Liver (tissue), 9 donors: ENCODE results near the gene BPI. TPM values are rescaled to one million over a fixed set of nuclear protein-coding genes. Genes with fewer than 3 reads are reported as not detected.

Experiments
- DNase-seq: peaks from one replicate; pipeline ENCODE4 v3.0.0-alpha.2; 2017; ENCODE audit warnings: low spot score
- H3K27ac ChIP-seq, 2 donors: one replicate each; pipeline ENCODE4 v1.7.0; 2013; ENCODE audit warnings: inconsistent platforms in 2 of 2, low read length in 2 of 2, control low read depth in 1 of 2, low read depth in 1 of 2, mild to moderate bottlenecking in 1 of 2
- H3K27me3 ChIP-seq, 4 donors: one replicate each; pipeline versions ENCODE4 v1.6.1 to v1.7.0; 2013; ENCODE audit warnings: low read length in 3 of 4, inconsistent platforms in 1 of 4, mild to moderate bottlenecking in 1 of 4, moderate library complexity in 1 of 4; ENCODE audit not compliant: control insufficient read depth in 4 of 4, insufficient read depth in 4 of 4
- H3K36me3 ChIP-seq, 4 donors: one replicate each; pipeline versions ENCODE4 v1.6.1 to v1.7.0; 2013; ENCODE audit warnings: low read length in 3 of 4, mild to moderate bottlenecking in 3 of 4, low read depth in 1 of 4, moderate library complexity in 1 of 4; ENCODE audit not compliant: control insufficient read depth in 4 of 4, insufficient read depth in 3 of 4
- H3K4me1 ChIP-seq, 4 donors: one replicate each; pipeline versions ENCODE4 v1.6.1 to v1.7.0; 2013; ENCODE audit warnings: low read length in 3 of 4, mild to moderate bottlenecking in 3 of 4, moderate library complexity in 1 of 4; ENCODE audit not compliant: control insufficient read depth in 4 of 4, insufficient read depth in 4 of 4
- H3K4me3 ChIP-seq, 3 donors: one replicate each; pipeline versions ENCODE4 v1.6.1 to v1.7.0; 2013; ENCODE audit warnings: low read length in 3 of 3, control low read depth in 1 of 3, low read depth in 1 of 3, mild to moderate bottlenecking in 1 of 3
- H3K9ac ChIP-seq, 2 donors: one replicate each; pipeline ENCODE4 v1.7.0; 2013; ENCODE audit warnings: low read length in 2 of 2, mild to moderate bottlenecking in 2 of 2, moderate library complexity in 2 of 2, control low read depth in 1 of 2, low read depth in 1 of 2
- H3K9me3 ChIP-seq, 4 donors: one replicate each; pipeline versions ENCODE4 v1.6.1 to v1.7.0; 2013; ENCODE audit warnings: low read length in 3 of 4; ENCODE audit not compliant: control insufficient read depth in 4 of 4
- ATF3 ChIP-seq: IDR thresholded peaks from 2 replicates; pipeline ENCODE4 v1.6.1; 2016; ENCODE audit warnings: antibody characterized with exemption
- CTCF ChIP-seq: fragments of 150-350 bp; IDR thresholded peaks from 2 replicates; pipeline ENCODE4 v1.5.1; 2017; ENCODE audit warnings: improper control_type of control experiment, low read depth, low read length; ENCODE audit not compliant: missing input control
- EGR1 ChIP-seq, 2 donors: IDR thresholded peaks; 2 replicates each; pipeline ENCODE4 v1.6.1; 2016 to 2018; ENCODE audit warnings: antibody characterized with exemption in 2 of 2, low read depth in 2 of 2
- FOXA1 ChIP-seq: IDR thresholded peaks from 2 replicates; pipeline ENCODE4 v1.6.1; 2016; ENCODE audit warnings: antibody characterized with exemption
- FOXA2 ChIP-seq: IDR thresholded peaks from 2 replicates; pipeline ENCODE4 v1.6.1; 2016; ENCODE audit warnings: antibody characterized with exemption
- GABPA ChIP-seq, 2 donors: IDR thresholded peaks in 1 of 2; conservative IDR thresholded peaks in 1 of 2; 2 replicates each; pipeline ENCODE4 v1.6.1; 2016; ENCODE audit warnings: antibody characterized with exemption in 2 of 2, mild to moderate bottlenecking in 1 of 2, moderate library complexity in 1 of 2
- HNF4A ChIP-seq, 2 donors: conservative IDR thresholded peaks; 2 replicates each; pipeline ENCODE4 v1.6.1; 2016; ENCODE audit warnings: antibody characterized with exemption in 2 of 2, mild to moderate bottlenecking in 2 of 2
- HNF4G ChIP-seq: IDR thresholded peaks from 2 replicates; pipeline ENCODE4 v1.6.1; 2016; ENCODE audit warnings: antibody characterized with exemption
- JUND ChIP-seq, 2 donors: IDR thresholded peaks; 2 replicates each; pipeline ENCODE4 v1.6.1; 2016; ENCODE audit warnings: antibody characterized with exemption in 2 of 2
- MAX ChIP-seq: IDR thresholded peaks from 2 replicates; pipeline ENCODE4 v1.6.1; 2016; ENCODE audit warnings: antibody characterized with exemption
- NR2F2 ChIP-seq: IDR thresholded peaks from 2 replicates; pipeline ENCODE4 v1.6.1; 2016; ENCODE audit warnings: antibody characterized with exemption
- RAD21 ChIP-seq, 2 donors: IDR thresholded peaks; 2 replicates each; pipeline ENCODE4 v1.6.1; 2016; ENCODE audit warnings: antibody characterized with exemption in 2 of 2, mild to moderate bottlenecking in 2 of 2
- REST ChIP-seq: IDR thresholded peaks from 2 replicates; pipeline ENCODE4 v1.6.1; 2016; ENCODE audit warnings: antibody characterized with exemption, mild to moderate bottlenecking
- RXRA ChIP-seq, 2 donors: IDR thresholded peaks; 2 replicates each; pipeline ENCODE4 v1.6.1; 2017 to 2018; ENCODE audit warnings: antibody characterized with exemption in 2 of 2, mild to moderate bottlenecking in 1 of 2
- SP1 ChIP-seq: IDR thresholded peaks from 2 replicates; pipeline ENCODE4 v1.6.1; 2018; ENCODE audit warnings: antibody characterized with exemption, mild to moderate bottlenecking
- TAF1 ChIP-seq: conservative IDR thresholded peaks from 2 replicates; pipeline ENCODE4 v1.6.1; 2016; ENCODE audit warnings: antibody characterized with exemption, mild to moderate bottlenecking
- YY1 ChIP-seq: IDR thresholded peaks from 2 replicates; pipeline ENCODE4 v1.6.1; 2016; ENCODE audit warnings: antibody characterized with exemption, mild to moderate bottlenecking
- ZBTB33 ChIP-seq: IDR thresholded peaks from 2 replicates; pipeline ENCODE4 v1.6.1; 2016; ENCODE audit warnings: antibody characterized with exemption
- WGBS: extraction: QIAGEN DNeasy Blood & Tissue Kit; methylation state at CpG from one replicate; pipeline ENCODE4 v1.1.7; 2013; 5-methylcytosine and 5-hydroxymethylcytosine counted together
- polyA plus RNA-seq, 2 donors: library from polyadenylated mRNA; stranded (reverse) in 1 of 2; unstranded in 1 of 2; fragments of 200-250 nt in 1 of 2; fragments of >200 nt in 1 of 2; fragmentation: Nextera tagmentation in 1 of 2; extraction: Ambion mirVana in 1 of 2; gene quantifications; one replicate each; pipeline versions ENCODE4 v1.2.1 to v1.2.3, GENCODE V29; 2013 to 2015
- total RNA-seq, 2 donors: library from RNA; depleted of rRNA; stranded (reverse); fragments of >200 nt; gene quantifications; one replicate each; pipeline ENCODE4 v1.2.3, GENCODE V29; 2014
- donor health status: healthy.
- donor health status: healthy.
- donor health status: healthy.
- donor health status: healthy.
- donor health status: healthy.

BPI gene
- total and polyA plus RNA-seq, 4 donors, result 0.08 to 10.3 (median 0.37) TPM; not detected in 1

- Histone ChIP-seq H3K27me3 (no peaks in the 10 kb centered on the region), H3K27ac (no peak overlapping the region), H3K36me3 (no peaks in the 10 kb centered on the region), H3K9me3 (no peaks in the 10 kb centered on the region), H3K9ac (no peak overlapping the region), H3K4me3 (no peak overlapping the region), H3K4me1 (no peaks in the 10 kb centered on the region)
- 88% methylated on average over 3 of the region's 3 CpGs for WGBS
- DNase-seq, result no peak
- TF ChIP-seq ATF3 (no peak), NR2F2 (no peak), RAD21 (IDR thresholded peaks at IDR 0.05) (no peak), RXRA (IDR thresholded peaks at IDR 0.05) (no peak), HNF4G (no peak), FOXA2 (no peak), REST (no peak), FOXA1 (no peak), JUND (IDR thresholded peaks at IDR 0.05) (no peak), MAX (no peak), YY1 (no peak), GABPA (IDR thresholded peaks at IDR 0.05 in 1 of 2, conservative IDR thresholded peaks at IDR 0.05 in 1 of 2) (no peak), EGR1 (IDR thresholded peaks at IDR 0.05; ENCODE audit: low read depth in 2 of 2) (no peak), CTCF (no peak), TAF1 (no peak), ZBTB33 (no peak)
Observed at GRCh38 chr20:38311091-38311490, 7.1 kb downstream of the BPI start.

- no peaks in the 10 kb centered on the region for H3K36me3 ChIP-seq
- no peak for DNase-seq
- H3K27me3 ChIP-seq, result no peaks in the 10 kb centered on the region
- no peaks in the 10 kb centered on the region for H3K4me1 ChIP-seq
- 71% methylated on average over 3 of the region's 3 CpGs for WGBS
- no peaks in the 10 kb centered on the region for H3K9me3 ChIP-seq
- no peak overlapping the region for H3K9ac ChIP-seq
- H3K27ac ChIP-seq, result no peak overlapping the region
- no peak overlapping the region for H3K4me3 ChIP-seq
- TF ChIP-seq SP1 (no peak), HNF4A (conservative IDR thresholded peaks at IDR 0.05) (no peak), GABPA (IDR thresholded peaks at IDR 0.05 in 1 of 2, conservative IDR thresholded peaks at IDR 0.05 in 1 of 2) (no peak), MAX (no peak), HNF4G (no peak), JUND (IDR thresholded peaks at IDR 0.05) (no peak), FOXA1 (no peak), RXRA (IDR thresholded peaks at IDR 0.05) (no peak)
Observed at GRCh38 chr20:38311491-38311890, 7.5 kb downstream of the BPI start.
